OCI-LY3 (cell line): ENCODE results near the gene CSF2RB.

ENCODE experiments used
- EZH2phosphoT487 ChIP-seq: fragments of 200-600 bp; shearing (Covaris generic); IDR thresholded peaks from 2 replicates; pipeline ENCODE4 v1.6.1; 2018; ENCODE audit warnings: antibody characterized with exemption, mixed run types, low read depth
- TF ChIP-seq, protein P1 (sequence below): fragments of 200-600, 300-600 bp; sonication (generic); IDR thresholded peaks from 2 replicates; pipeline ENCODE4 v1.5.1; 2014; ENCODE audit warnings: antibody characterized with exemption, low read length, low read depth

DNA sequence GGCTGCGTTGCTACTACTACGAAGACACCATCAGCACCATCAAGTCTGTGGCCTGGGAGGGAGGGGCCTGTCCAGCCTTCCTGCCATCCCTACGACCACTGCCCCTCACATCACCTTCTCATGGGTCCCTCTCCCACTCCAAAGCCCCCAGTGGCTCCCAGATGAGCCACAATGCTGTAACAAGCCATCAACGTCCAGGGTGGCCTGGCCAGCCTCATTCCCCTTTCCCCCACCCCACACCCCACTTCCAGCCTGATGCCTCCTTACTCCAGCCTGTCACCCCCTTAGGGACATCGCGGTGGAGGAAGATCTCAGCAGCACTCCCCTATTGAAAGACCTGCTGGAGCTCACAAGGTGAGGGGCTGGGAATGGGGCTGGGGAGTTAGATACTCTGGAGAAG, 37.7 kb upstream of the CSF2RB start:
- TF ChIP-seq, protein P1, sequence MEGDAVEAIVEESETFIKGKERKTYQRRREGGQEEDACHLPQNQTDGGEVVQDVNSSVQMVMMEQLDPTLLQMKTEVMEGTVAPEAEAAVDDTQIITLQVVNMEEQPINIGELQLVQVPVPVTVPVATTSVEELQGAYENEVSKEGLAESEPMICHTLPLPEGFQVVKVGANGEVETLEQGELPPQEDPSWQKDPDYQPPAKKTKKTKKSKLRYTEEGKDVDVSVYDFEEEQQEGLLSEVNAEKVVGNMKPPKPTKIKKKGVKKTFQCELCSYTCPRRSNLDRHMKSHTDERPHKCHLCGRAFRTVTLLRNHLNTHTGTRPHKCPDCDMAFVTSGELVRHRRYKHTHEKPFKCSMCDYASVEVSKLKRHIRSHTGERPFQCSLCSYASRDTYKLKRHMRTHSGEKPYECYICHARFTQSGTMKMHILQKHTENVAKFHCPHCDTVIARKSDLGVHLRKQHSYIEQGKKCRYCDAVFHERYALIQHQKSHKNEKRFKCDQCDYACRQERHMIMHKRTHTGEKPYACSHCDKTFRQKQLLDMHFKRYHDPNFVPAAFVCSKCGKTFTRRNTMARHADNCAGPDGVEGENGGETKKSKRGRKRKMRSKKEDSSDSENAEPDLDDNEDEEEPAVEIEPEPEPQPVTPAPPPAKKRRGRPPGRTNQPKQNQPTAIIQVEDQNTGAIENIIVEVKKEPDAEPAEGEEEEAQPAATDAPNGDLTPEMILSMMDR, result no peak
- no peak for TF ChIP-seq EZH2phosphoT487
